K562 (cell line): Measurements from ENCODE around the gene POR. TPM values are rescaled to one million over a fixed set of nuclear protein-coding genes. Genes with fewer than 3 reads are reported as not detected.

Experiments used
- AFF1 ChIP-seq, 2 experiments: fragments of 450-650 bp; IDR thresholded peaks; 2 replicates each; pipeline ENCODE4 v1.6.1; 2018; ENCODE audit warnings: mild to moderate bottlenecking in 2 of 2, low read depth in 1 of 2; ENCODE audit not compliant: partially characterized antibody in 2 of 2
- ARHGAP35 ChIP-seq: fragments of 450-650 bp; IDR thresholded peaks from 2 replicates; pipeline ENCODE4 v1.6.1; 2018; ENCODE audit not compliant: partially characterized antibody
- ATF7 ChIP-seq: fragments of 450-650 bp; IDR thresholded peaks from 2 replicates; pipeline ENCODE4 v1.7.1; 2014; ENCODE audit warnings: mild to moderate bottlenecking, moderate library complexity
- CTCFL ChIP-seq: IDR thresholded peaks from 2 replicates; pipeline ENCODE4 v1.6.1; 2011; ENCODE audit warnings: borderline replicate concordance, low read depth, mild to moderate bottlenecking, moderate library complexity, low read length; ENCODE audit not compliant: insufficient read depth, poor library complexity, severe bottlenecking
- ETS2 ChIP-seq: IDR thresholded peaks from 2 replicates; pipeline ENCODE4 v1.6.1; 2016; ENCODE audit warnings: borderline replicate concordance, missing genetic modification characterization, mild to moderate bottlenecking, moderate library complexity, missing compliant biosample characterization; ENCODE audit not compliant: poor library complexity, severe bottlenecking
- MAZ ChIP-seq, 2 experiments: fragments of 450-650 bp in 1 of 2; sonication (generic) in 1 of 2; formaldehyde crosslinking; IDR thresholded peaks in 1 of 2; conservative IDR thresholded peaks in 1 of 2; 2 replicates each; pipeline versions ENCODE4 v1.4.0 to v1.5.0; 2020; ENCODE audit warnings: mild to moderate bottlenecking in 1 of 2, missing genetic modification reagents in 1 of 2
- MNT ChIP-seq, 2 experiments: fragments of 450-650 bp; conservative IDR thresholded peaks; 2 replicates each; pipeline ENCODE4 v1.6.1; 2017; ENCODE audit warnings: mild to moderate bottlenecking in 2 of 2, moderate library complexity in 2 of 2
- NFIC ChIP-seq: fragments of 450-650 bp; IDR thresholded peaks from 2 replicates; pipeline ENCODE4 v1.6.1; 2017; ENCODE audit warnings: mild to moderate bottlenecking, inconsistent platforms
- RBBP5 ChIP-seq: fragments of 200-600 bp; sonication (generic); IDR thresholded peaks from 2 replicates; pipeline ENCODE4 v1.6.1; 2012; ENCODE audit warnings: borderline replicate concordance, mild to moderate bottlenecking, low read length, control low read depth, inconsistent platforms; ENCODE audit not compliant: insufficient read depth, poor library complexity, severe bottlenecking
- TRIM24 ChIP-seq, 2 experiments: fragments of 450-650 bp; IDR thresholded peaks; 2 replicates each; pipeline ENCODE4 v1.6.1; 2016
- ZNF175 ChIP-seq: fragments of 200-800 bp; sonication (Bioruptor generic); IDR thresholded peaks from 2 replicates; pipeline ENCODE4 v1.6.1; 2016; ENCODE audit warnings: low read depth, mild to moderate bottlenecking, missing genetic modification characterization, missing compliant biosample characterization
- ZNF282 ChIP-seq: sonication (generic); formaldehyde crosslinking; IDR thresholded peaks from 2 replicates; pipeline ENCODE4 v1.8.1; 2023; ENCODE audit warnings: missing genetic modification reagents
- ZNF740 ChIP-seq, 3 experiments: fragments of 200-800 bp in 1 of 3; sonication (Bioruptor generic) in 1 of 3; sonication (generic) in 1 of 3; formaldehyde crosslinking in 1 of 3; IDR thresholded peaks; 2 replicates each; pipeline versions ENCODE4 v1.6.1 to v1.8.0; 2016 to 2022; ENCODE audit warnings: mild to moderate bottlenecking in 2 of 3, missing compliant biosample characterization in 2 of 3, missing genetic modification characterization in 2 of 3, missing genetic modification reagents in 1 of 3
- polyA plus RNA-seq, 8 experiments: library from polyadenylated mRNA; depleted of rRNA in 4 of 8; stranded (reverse) in 5 of 8; unstranded in 3 of 8; fragments of >200 nt; fragmentation: Nextera tagmentation in 2 of 8; fragmentation: Illumina TruSeq in 1 of 8; extraction: Ambion mirVana in 2 of 8; extraction: Trizol in 1 of 8; gene quantifications; 2 replicates each; pipeline versions ENCODE4 v1.2.1 to v1.2.3, GENCODE V29; 2011 to 2014; ENCODE audit warnings: inconsistent platforms in 1 of 8, missing spikeins in 1 of 8
- total RNA-seq, 7 experiments: library from RNA; depleted of rRNA in 6 of 7; stranded (reverse); fragments of >200 nt in 6 of 7; fragmentation: Illumina TruSeq in 2 of 7; extraction: Trizol in 2 of 7; gene quantifications; 2 replicates each; pipeline versions ENCODE4 v1.2.1 to v1.2.3, GENCODE V29; 2011 to 2021; ENCODE audit warnings: low replicate concordance in 1 of 7
- TF ChIP-seq, protein P1 (sequence below): fragments of 150-350 bp; IDR thresholded peaks from 2 replicates; pipeline ENCODE4 v1.6.1; 2014; ENCODE audit warnings: low read depth, mild to moderate bottlenecking, low read length, borderline replicate concordance

Gene POR
- total and polyA plus RNA-seq, 9 of the 15 experiments (the other 6 are each of a cell fraction or from before 2014, with no cell fraction given): 4.7 to 142 (median 40.8) TPM

- TF ChIP-seq AFF1 (IDR thresholded peaks at IDR 0.05; ENCODE audit: low read depth in 1 of 2, partially characterized antibody in 2 of 2) (no peak), NFIC (no peak), MAZ (CRISPR knock-in tag; conservative IDR thresholded peaks at IDR 0.05 in 1 of 2, IDR thresholded peaks at IDR 0.05 in 1 of 2) (no peak), ETS2 (tag) (no peak), ARHGAP35 (no peak), TRIM24 (IDR thresholded peaks at IDR 0.05) (no peak), MNT (conservative IDR thresholded peaks at IDR 0.05) (no peak), ATF7 (0 out of 2 replicates have a peak, but pooled peaks have one; percentile 8), ZNF282 (CRISPR knock-in tag) (no peak), ZNF175 (CRISPR knock-in tag) (0 out of 2 replicates have a peak, but pooled peaks have one; percentile 9), CTCFL (no peak), RBBP5 (no peak), ZNF740 (CRISPR knock-in tag; IDR thresholded peaks at IDR 0.05) (0 out of 2 replicates have a peak, but pooled peaks have one; percentile 6), ZNF740 (tag; IDR thresholded peaks at IDR 0.05) (no peak)
- TF ChIP-seq, protein P1, sequence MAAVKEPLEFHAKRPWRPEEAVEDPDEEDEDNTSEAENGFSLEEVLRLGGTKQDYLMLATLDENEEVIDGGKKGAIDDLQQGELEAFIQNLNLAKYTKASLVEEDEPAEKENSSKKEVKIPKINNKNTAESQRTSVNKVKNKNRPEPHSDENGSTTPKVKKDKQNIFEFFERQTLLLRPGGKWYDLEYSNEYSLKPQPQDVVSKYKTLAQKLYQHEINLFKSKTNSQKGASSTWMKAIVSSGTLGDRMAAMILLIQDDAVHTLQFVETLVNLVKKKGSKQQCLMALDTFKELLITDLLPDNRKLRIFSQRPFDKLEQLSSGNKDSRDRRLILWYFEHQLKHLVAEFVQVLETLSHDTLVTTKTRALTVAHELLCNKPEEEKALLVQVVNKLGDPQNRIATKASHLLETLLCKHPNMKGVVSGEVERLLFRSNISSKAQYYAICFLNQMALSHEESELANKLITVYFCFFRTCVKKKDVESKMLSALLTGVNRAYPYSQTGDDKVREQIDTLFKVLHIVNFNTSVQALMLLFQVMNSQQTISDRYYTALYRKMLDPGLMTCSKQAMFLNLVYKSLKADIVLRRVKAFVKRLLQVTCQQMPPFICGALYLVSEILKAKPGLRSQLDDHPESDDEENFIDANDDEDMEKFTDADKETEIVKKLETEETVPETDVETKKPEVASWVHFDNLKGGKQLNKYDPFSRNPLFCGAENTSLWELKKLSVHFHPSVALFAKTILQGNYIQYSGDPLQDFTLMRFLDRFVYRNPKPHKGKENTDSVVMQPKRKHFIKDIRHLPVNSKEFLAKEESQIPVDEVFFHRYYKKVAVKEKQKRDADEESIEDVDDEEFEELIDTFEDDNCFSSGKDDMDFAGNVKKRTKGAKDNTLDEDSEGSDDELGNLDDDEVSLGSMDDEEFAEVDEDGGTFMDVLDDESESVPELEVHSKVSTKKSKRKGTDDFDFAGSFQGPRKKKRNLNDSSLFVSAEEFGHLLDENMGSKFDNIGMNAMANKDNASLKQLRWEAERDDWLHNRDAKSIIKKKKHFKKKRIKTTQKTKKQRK: no peak
These were observed 47.6 kb upstream of the POR start (continued) for GRCh38 chr7:75867390-75867717.
